H9 (cell line): Measurements from ENCODE around the gene SCP2D1. TPM values are rescaled to one million over a fixed set of nuclear protein-coding genes. Genes with fewer than 3 reads are reported as not detected.

Experiments
- DNase-seq: peaks from one replicate; pipeline ENCODE4 v3.0.0-alpha.2; 2017
- H2AFZ ChIP-seq: one replicate; pipeline ENCODE4 v1.6.1; 2013; ENCODE audit warnings: mild to moderate bottlenecking, low read length, control low read depth, moderate library complexity
- H2AK5ac ChIP-seq: 2 replicates; pipeline ENCODE4 v1.6.1; 2013; ENCODE audit warnings: low read length, control low read depth, mixed read lengths; ENCODE audit not compliant: insufficient read length
- H2BK120ac ChIP-seq: one replicate; pipeline ENCODE4 v1.6.1; 2013; ENCODE audit warnings: low read depth, mild to moderate bottlenecking, low read length, control low read depth, inconsistent platforms; ENCODE audit not compliant: poor library complexity, severe bottlenecking
- H2BK12ac ChIP-seq: 2 replicates; pipeline ENCODE4 v1.6.1; 2013; ENCODE audit warnings: low read length, control low read depth, mixed read lengths, low read depth; ENCODE audit not compliant: insufficient read length
- H2BK15ac ChIP-seq: 2 replicates; pipeline ENCODE4 v1.6.1; 2013; ENCODE audit warnings: low read depth, low read length, control low read depth
- H2BK20ac ChIP-seq: one replicate; pipeline ENCODE4 v1.6.1; 2013; ENCODE audit warnings: low read depth, mild to moderate bottlenecking, low read length, control low read depth, inconsistent platforms; ENCODE audit not compliant: poor library complexity, severe bottlenecking
- H2BK5ac ChIP-seq: 2 replicates; pipeline ENCODE4 v1.6.1; 2013; ENCODE audit warnings: low read length, control low read depth, mixed read lengths; ENCODE audit not compliant: insufficient read length
- H3K14ac ChIP-seq: 2 replicates; pipeline ENCODE4 v1.6.1; 2013; ENCODE audit warnings: low read length, control low read depth; ENCODE audit not compliant: insufficient read depth
- H3K18ac ChIP-seq: 2 replicates; pipeline ENCODE4 v1.6.1; 2013; ENCODE audit warnings: low read depth, mild to moderate bottlenecking, mixed read lengths, low read length, control low read depth; ENCODE audit not compliant: insufficient read length
- H3K23ac ChIP-seq: 2 replicates; pipeline ENCODE4 v1.6.1; 2013; ENCODE audit warnings: low read length, control low read depth, mixed read lengths, low read depth; ENCODE audit not compliant: insufficient read length
- H3K23me2 ChIP-seq: 2 replicates; pipeline ENCODE4 v1.6.1; 2013; ENCODE audit warnings: low read depth, mild to moderate bottlenecking, mixed read lengths, low read length, control low read depth; ENCODE audit not compliant: insufficient read length, poor library complexity, severe bottlenecking
- H3K27ac ChIP-seq: 2 replicates; pipeline ENCODE4 v1.5.1; 2013; ENCODE audit warnings: low read length, control low read depth, mixed read lengths, low read depth; ENCODE audit not compliant: insufficient read length
- H3K27me3 ChIP-seq: 2 replicates; pipeline ENCODE4 v1.6.1; 2013; ENCODE audit warnings: low read length, control low read depth, inconsistent platforms; ENCODE audit not compliant: insufficient read depth
- H3K4ac ChIP-seq: 2 replicates; pipeline ENCODE4 v1.6.1; 2013; ENCODE audit warnings: low read depth, mild to moderate bottlenecking, control low read depth, inconsistent platforms, low read length, moderate library complexity
- H3K4me1 ChIP-seq: 2 replicates; pipeline ENCODE4 v1.6.1; 2013; ENCODE audit warnings: low read length, control low read depth, inconsistent platforms; ENCODE audit not compliant: insufficient read depth
- H3K4me2 ChIP-seq: 2 replicates; pipeline ENCODE4 v1.6.1; 2013; ENCODE audit warnings: low read length, control low read depth, mixed read lengths; ENCODE audit not compliant: insufficient read length, insufficient read depth
- H3K56ac ChIP-seq: 2 replicates; pipeline ENCODE4 v1.6.1; 2013; ENCODE audit warnings: low read depth, mild to moderate bottlenecking, mixed read lengths, low read length, control low read depth; ENCODE audit not compliant: insufficient read length
- H3K79me1 ChIP-seq: 2 replicates; pipeline ENCODE4 v1.6.1; 2013; ENCODE audit warnings: low read depth, mild to moderate bottlenecking, moderate library complexity, low read length, control low read depth, inconsistent platforms; ENCODE audit not compliant: insufficient read depth, poor library complexity, severe bottlenecking
- H3K79me2 ChIP-seq: 2 replicates; pipeline ENCODE4 v1.6.1; 2013; ENCODE audit warnings: low read length, control low read depth, inconsistent platforms; ENCODE audit not compliant: insufficient read depth
- H3K9ac ChIP-seq: 2 replicates; pipeline ENCODE4 v1.6.1; 2013; ENCODE audit warnings: low read length, control low read depth, mixed read lengths; ENCODE audit not compliant: insufficient read length; ENCODE audit errors: extremely low read depth
- H3K9me3 ChIP-seq: one replicate; pipeline ENCODE4 v1.6.1; 2013; ENCODE audit warnings: low read depth, low read length, inconsistent platforms; ENCODE audit not compliant: control insufficient read depth
- H3T11ph ChIP-seq: one replicate; pipeline ENCODE4 v1.6.1; 2013; ENCODE audit warnings: mild to moderate bottlenecking, low read length, control low read depth, inconsistent platforms
- H4K20me1 ChIP-seq: one replicate; pipeline ENCODE4 v1.6.1; 2013; ENCODE audit not compliant: control insufficient read depth, insufficient read length, insufficient read depth
- H4K5ac ChIP-seq: 2 replicates; pipeline ENCODE4 v1.6.1; 2013; ENCODE audit warnings: low read depth, mild to moderate bottlenecking, mixed read lengths, low read length, control low read depth; ENCODE audit not compliant: insufficient read length
- H4K8ac ChIP-seq: replicated peaks from 2 replicates; pipeline ENCODE4 v1.6.1; 2013; ENCODE audit warnings: low read length, control low read depth, mixed read lengths, low read depth; ENCODE audit not compliant: insufficient read length
- H4K91ac ChIP-seq: 2 replicates; pipeline ENCODE4 v1.6.1; 2013; ENCODE audit warnings: low read depth, mild to moderate bottlenecking, moderate library complexity, mixed read lengths, low read length, control low read depth; ENCODE audit not compliant: insufficient read length
- H3K27ac Mint-ChIP-seq, 3 experiments: 2 replicates in 2 of 3; 3 replicates in 1 of 3; pipeline ENCODE4 v1.8.0; 2020 to 2021; ENCODE audit warnings: mixed read lengths in 3 of 3, mild to moderate bottlenecking in 1 of 3, moderate library complexity in 1 of 3
- H3K27me3 Mint-ChIP-seq: 2 replicates; pipeline ENCODE4 v1.8.0; 2021; ENCODE audit warnings: low read depth, mild to moderate bottlenecking, moderate library complexity, mixed read lengths
- H3K36me3 Mint-ChIP-seq, 3 experiments: 2 replicates in 2 of 3; 3 replicates in 1 of 3; pipeline ENCODE4 v1.8.0; 2020 to 2021; ENCODE audit warnings: low read depth in 3 of 3, mixed read lengths in 3 of 3; ENCODE audit not compliant: insufficient read depth in 1 of 3
- H3K4me1 Mint-ChIP-seq, 2 experiments: 2 replicates each; pipeline ENCODE4 v1.8.0; 2020; ENCODE audit warnings: mixed read lengths in 2 of 2
- H3K4me3 Mint-ChIP-seq, 2 experiments: 2 replicates in 1 of 2; 3 replicates in 1 of 2; pipeline ENCODE4 v1.8.0; 2020 to 2021; ENCODE audit warnings: mild to moderate bottlenecking in 2 of 2, mixed read lengths in 2 of 2, moderate library complexity in 1 of 2
- H3K9me3 Mint-ChIP-seq, 2 experiments: 2 replicates in 1 of 2; 3 replicates in 1 of 2; pipeline ENCODE4 v1.8.0; 2020; ENCODE audit warnings: mild to moderate bottlenecking in 2 of 2, mixed read lengths in 2 of 2, moderate library complexity in 1 of 2
- CTCF ChIP-seq: fragments of 200-600 bp; sonication (generic); conservative IDR thresholded peaks from 3 replicates; pipeline ENCODE4 v1.8.0; 2021; ENCODE audit warnings: antibody characterized with exemption, mild to moderate bottlenecking
- total RNA-seq: library from RNA; stranded (reverse); gene quantifications from 2 replicates; pipeline ENCODE4 v1.2.1, GENCODE V29; 2021

SCP2D1 gene
- total RNA-seq, 1 experiment from 2014 or later, result not detected

DNA sequence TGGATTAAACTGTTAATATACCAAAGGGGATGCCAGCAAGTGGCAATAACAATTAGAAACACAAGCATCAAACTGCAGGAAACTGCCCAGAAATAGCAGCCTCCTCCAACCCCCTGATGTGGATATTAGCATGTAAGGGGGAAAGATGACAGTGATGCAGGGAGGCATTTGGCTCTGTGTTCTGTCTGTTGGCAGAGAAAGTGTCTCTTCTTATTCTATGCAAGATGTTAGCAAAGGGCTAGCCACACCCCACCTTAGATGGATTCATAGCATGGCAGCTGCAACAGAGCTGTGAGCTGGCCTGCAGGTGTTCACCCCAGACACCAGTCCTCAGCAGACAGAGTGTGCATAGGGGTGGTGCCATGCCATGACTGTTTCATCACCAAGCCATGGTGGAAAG lies 38.0 kb downstream of the SCP2D1 start:
- Histone ChIP-seq H3K79me2 (no peaks in the 10 kb centered on the region), H2AFZ (no peak overlapping the region), H3K27ac (no peak overlapping the region), H3K14ac (no peak overlapping the region), H3K23ac (no peak overlapping the region), H3K4me2 (no peak overlapping the region), H2BK15ac (no peak overlapping the region), H4K91ac (no peak overlapping the region), H4K5ac (no peak overlapping the region), H3K56ac (no peak overlapping the region), H3K4me1 (no peaks in the 10 kb centered on the region), H3K4ac (no peak overlapping the region), H3K79me1 (no peaks in the 10 kb centered on the region), H4K8ac (no peak overlapping the region), H2BK5ac (no peak overlapping the region), H2AK5ac (no peak overlapping the region), H3K27me3 (peaks cover 18% of the 10 kb centered on the region; the same call in 1 of the 2 replicates), H3K18ac (no peak overlapping the region), H3K9me3 (no peaks in the 10 kb centered on the region), H2BK120ac (no peak overlapping the region), H4K20me1 (no peaks in the 10 kb centered on the region), H3K9ac (no peak overlapping the region), H2BK20ac (no peak overlapping the region), H3K23me2 (no peaks in the 10 kb centered on the region), H3T11ph (no peak overlapping the region), H2BK12ac (no peak overlapping the region)
- Mint-ChIP-seq H3K4me3 (peak overlapping the region in 1 of 2 experiments; percentile 41; a peak in 1 of 5 replicates), H3K36me3 (no peaks in the 10 kb centered on the region), H3K9me3 (peaks cover 0 to 6% of the 10 kb centered on the region in 2 experiments; a peak in 4 of 5 replicates), H3K4me1 (peaks cover 9 to 13% of the 10 kb centered on the region in 2 experiments), H3K27ac (no peak overlapping the region), H3K27me3 (peaks cover 100% of the 10 kb centered on the region)
- no peak for TF ChIP-seq CTCF
- DNase-seq, result no peak
